GM13976 (cell line): Measurements from ENCODE around the gene ABCB11.

ENCODE experiments used
- DNase-seq: peaks from one replicate; pipeline ENCODE4 v3.0.0; 2012; ENCODE audit warnings: low spot score
- in situ Hi-C: fragments of 300-500 bp; cut with MboI; formaldehyde crosslinking; loops from one replicate; pipeline ENCODE4 v1.12.0; 2022; ENCODE audit warnings: low sequenced_read_pairs, mixed read lengths, inconsistent platforms; ENCODE audit not compliant: unreplicated experiment
- TF ChIP-seq, protein P1 (sequence below): IDR thresholded peaks from 2 replicates; pipeline ENCODE4 v1.5.1; 2012; ENCODE audit warnings: borderline replicate concordance, mild to moderate bottlenecking; ENCODE audit not compliant: insufficient read depth; ENCODE audit errors: extremely low read depth, missing control alignments, control extremely low read depth

ABCB11 gene

DNA sequence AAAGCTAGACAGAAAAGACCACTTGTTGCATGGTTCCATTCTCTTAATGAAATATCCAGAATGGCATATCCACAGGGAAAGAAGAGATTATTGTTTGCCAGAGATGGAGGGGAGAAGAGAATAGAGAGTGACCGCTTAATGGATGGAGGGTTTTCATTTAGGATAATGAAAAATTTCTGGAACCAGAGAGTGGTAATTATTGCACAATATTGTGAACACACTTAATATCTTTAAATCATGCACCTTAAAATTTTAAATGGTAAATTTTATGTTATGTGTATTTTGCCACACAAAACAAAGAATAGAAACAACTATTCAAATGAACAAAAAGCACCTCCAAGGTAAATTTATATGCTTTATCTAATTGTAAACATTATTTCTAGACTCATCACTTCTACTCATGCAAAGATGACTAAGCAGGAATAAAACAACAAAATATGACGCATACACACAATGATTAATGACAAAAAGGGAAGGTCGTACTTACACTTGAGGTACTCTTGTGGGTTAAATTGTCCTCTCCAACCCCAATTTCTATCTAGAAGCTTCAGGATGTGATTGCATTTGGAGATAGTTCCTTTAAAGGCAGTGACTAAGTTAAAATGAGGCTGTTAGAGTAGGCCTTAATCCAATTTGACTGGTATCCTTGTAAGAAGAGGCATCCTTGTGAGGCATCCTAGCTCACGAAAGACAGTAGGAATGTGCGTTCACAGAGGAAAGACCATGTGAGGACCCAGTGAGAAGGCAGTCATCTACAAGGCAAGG lies 19.5 kb upstream of the ABCB11 start:
- DNase-seq, result no peak
- in situ Hi-C loops, result no loop called here
- TF ChIP-seq, protein P1, sequence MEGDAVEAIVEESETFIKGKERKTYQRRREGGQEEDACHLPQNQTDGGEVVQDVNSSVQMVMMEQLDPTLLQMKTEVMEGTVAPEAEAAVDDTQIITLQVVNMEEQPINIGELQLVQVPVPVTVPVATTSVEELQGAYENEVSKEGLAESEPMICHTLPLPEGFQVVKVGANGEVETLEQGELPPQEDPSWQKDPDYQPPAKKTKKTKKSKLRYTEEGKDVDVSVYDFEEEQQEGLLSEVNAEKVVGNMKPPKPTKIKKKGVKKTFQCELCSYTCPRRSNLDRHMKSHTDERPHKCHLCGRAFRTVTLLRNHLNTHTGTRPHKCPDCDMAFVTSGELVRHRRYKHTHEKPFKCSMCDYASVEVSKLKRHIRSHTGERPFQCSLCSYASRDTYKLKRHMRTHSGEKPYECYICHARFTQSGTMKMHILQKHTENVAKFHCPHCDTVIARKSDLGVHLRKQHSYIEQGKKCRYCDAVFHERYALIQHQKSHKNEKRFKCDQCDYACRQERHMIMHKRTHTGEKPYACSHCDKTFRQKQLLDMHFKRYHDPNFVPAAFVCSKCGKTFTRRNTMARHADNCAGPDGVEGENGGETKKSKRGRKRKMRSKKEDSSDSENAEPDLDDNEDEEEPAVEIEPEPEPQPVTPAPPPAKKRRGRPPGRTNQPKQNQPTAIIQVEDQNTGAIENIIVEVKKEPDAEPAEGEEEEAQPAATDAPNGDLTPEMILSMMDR, result no peak

- TF ChIP-seq, protein P1, result no peak
Measured at GRCh38 chr2:169049142-169049541, 18.0 kb upstream of the ABCB11 start.

DNA sequence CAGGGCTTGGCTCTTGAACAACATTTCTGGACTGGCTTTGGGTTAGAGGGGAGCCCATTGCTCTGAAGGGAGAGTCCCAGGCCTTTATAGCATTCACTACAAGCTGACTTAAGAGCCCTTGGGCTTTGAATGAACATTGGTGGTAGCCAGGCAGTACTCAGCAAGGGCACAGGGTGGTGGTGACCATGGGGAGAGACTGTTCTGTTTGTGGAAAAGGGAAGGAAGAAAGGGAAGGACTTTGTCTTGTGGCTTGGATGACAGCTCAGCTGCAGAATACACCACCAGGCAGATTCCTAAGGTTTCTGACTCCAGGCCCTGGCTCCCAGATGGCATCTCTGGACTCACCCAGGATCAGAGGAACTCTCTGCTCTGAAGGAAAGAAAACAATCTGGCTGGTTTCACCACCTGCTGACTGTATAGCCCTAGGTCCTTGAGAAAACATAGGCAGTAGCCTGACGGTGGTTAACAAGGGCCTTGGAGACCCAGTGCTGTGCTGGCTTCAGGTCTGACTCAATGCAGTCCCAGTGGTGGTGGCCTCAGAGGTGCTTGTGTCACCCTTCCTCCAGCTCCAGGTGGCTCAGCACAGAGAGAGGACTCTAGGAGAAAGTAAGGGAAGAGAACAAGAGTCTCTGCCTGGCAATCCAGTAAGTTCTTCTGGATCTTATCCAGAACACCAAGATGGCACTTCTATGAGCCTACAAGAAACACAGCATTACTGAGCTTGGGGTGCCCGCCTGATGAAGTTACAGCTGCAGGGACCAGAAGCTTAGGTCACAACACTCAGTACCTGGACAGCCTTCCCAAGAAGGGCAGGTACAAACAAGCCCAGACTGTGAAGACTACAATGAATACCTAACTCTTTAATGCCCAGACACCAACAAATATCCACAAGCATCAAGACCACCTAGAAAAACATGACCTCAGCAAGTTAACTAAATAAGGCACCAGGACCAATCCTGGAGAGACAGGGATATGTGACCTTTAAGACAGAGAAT lies 16.4 kb upstream of the ABCB11 start:
- in situ Hi-C loops, result no loop called here
- TF ChIP-seq, protein P1, result no peak

More at GRCh38 chr2:169049142-169049541, 18.0 kb upstream of the ABCB11 start:
- DNase-seq, result no peak
- in situ Hi-C loops, result no loop called here

DNA sequence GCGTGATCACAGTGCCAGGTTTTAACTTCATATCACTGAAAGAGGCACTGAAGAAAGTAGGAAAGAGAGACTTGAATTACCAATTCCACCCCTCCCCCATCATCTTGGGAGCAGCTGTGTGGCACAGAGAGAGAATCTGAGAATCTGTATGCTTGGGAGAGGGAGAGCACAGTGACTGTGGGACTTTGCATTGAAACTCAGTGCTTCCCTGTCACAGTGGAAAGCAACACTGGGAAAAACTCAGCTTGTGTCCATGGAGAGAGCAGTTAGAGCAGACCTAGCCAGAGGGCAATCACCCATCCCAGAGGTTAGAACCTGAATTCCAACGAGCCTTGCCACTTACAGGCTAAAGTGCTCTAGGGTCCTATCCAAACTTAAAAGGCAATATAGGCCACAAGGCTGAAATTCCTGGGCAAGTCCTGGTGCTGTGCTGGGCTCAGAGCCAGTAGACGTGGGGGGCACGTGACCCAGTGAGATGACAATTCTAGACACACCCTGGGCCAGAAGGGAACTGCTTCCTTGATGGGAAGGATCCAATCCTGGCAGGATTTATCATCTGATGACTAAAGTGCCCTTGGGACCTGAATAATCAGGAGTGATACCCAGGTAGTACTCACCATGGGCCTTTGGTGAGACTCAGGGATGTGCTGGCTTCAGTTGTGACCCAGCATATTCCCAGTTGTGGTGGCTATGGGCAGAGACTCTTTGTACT lies 15.5 kb upstream of the ABCB11 start:
- TF ChIP-seq, protein P1, result no peak
- DNase-seq, result no peak
- in situ Hi-C loops, result no loop called here

More for the DNA sequence above, 16.4 kb upstream of the ABCB11 start:
- DNase-seq, result no peak

- DNase-seq, result no peak
- TF ChIP-seq, protein P1, result no peak
- in situ Hi-C loops, result no loop called here
Measured at GRCh38 chr2:169042856-169043255, 11.7 kb upstream of the ABCB11 start.

DNA sequence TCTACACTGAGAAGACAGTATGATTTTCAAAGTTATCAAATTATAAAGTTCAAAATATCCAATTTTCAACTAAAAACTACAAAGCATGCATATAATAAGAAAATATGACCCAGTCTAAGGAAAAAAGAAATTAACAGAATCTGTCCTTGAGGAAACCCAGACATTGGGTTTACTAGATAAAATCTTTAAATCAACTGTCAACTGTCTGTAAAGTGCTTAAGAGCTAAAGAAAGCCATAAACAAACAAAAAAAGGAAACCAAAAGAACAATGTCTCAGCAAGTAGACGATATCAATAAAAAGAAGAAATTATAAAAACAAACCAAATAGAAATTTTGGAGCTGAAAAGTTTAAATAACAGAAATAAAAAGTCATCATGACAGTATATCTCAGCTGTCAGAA lies 10.5 kb upstream of the ABCB11 start:
- TF ChIP-seq, protein P1, result no peak
- in situ Hi-C loops, result no loop called here
- no peak for DNase-seq
